ENCODE measurements around the gene MXRA5.

DNA sequence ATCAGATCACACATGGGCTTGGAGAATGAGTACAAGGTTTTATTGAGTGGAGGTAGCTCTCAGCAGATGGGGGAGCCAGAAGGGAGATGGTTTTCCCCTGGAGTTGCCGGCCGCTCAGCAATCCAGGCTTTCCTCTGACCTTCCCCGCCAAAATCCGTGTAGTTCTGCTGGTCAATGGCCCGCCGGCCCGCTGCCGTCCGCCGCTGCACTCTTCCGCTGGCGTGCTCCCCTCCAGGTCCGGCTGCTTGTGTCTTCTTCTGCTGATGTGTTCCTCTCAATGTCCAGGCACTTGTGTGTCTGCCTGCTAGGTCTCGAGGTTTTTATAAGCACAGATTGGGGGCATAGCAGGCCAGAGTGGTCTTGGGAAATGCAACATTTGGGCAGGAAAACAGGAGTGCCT lies 14.4 kb upstream of the MXRA5 start:
- TF ChIP-seq RFX5 (IDR thresholded peaks at IDR 0.05; ENCODE audit: borderline replicate concordance, low read depth, low read length): no peak
- TF ChIP-seq, protein P1, sequence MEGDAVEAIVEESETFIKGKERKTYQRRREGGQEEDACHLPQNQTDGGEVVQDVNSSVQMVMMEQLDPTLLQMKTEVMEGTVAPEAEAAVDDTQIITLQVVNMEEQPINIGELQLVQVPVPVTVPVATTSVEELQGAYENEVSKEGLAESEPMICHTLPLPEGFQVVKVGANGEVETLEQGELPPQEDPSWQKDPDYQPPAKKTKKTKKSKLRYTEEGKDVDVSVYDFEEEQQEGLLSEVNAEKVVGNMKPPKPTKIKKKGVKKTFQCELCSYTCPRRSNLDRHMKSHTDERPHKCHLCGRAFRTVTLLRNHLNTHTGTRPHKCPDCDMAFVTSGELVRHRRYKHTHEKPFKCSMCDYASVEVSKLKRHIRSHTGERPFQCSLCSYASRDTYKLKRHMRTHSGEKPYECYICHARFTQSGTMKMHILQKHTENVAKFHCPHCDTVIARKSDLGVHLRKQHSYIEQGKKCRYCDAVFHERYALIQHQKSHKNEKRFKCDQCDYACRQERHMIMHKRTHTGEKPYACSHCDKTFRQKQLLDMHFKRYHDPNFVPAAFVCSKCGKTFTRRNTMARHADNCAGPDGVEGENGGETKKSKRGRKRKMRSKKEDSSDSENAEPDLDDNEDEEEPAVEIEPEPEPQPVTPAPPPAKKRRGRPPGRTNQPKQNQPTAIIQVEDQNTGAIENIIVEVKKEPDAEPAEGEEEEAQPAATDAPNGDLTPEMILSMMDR (IDR thresholded peaks at IDR 0.05; ENCODE audit: control extremely low read depth in 1 of 3, insufficient read depth in 1 of 3, low read depth in 1 of 3, low read length in 3 of 3): no peak
- no peak for TF ChIP-seq ASH2L (IDR thresholded peaks at IDR 0.05; ENCODE audit: low read length)
- no peak for TF ChIP-seq CEBPB (IDR thresholded peaks at IDR 0.05; ENCODE audit: low read depth, low read length)
- TF ChIP-seq POLR2AphosphoS5 (IDR thresholded peaks at IDR 0.05; ENCODE audit: low read depth, low read length): no peak
- no peak for TF ChIP-seq TAF7 (optimal IDR thresholded peaks at IDR 0.05; ENCODE audit: borderline replicate concordance, low read depth, low read length)
- TF ChIP-seq EP300 (IDR thresholded peaks at IDR 0.05; ENCODE audit: borderline replicate concordance in 1 of 2, low read depth in 2 of 2, low read length in 2 of 2): no peak
- no peak for TF ChIP-seq MAFK (IDR thresholded peaks at IDR 0.05; ENCODE audit: low read depth, low read length)
- TF ChIP-seq CREB1 (IDR thresholded peaks at IDR 0.05): no peak
- TF ChIP-seq EGR1 (IDR thresholded peaks at IDR 0.05; ENCODE audit: borderline replicate concordance, low read depth, low read length): no peak
- no peak for TF ChIP-seq ZNF274 (IDR thresholded peaks at IDR 0.05; ENCODE audit: borderline replicate concordance, extremely low read depth, low read length)
- TF ChIP-seq HDAC2 (IDR thresholded peaks at IDR 0.05; ENCODE audit: borderline replicate concordance in 1 of 2, low read depth in 2 of 2, low read length in 2 of 2): no peak
